HG02678 (cell line): ENCODE measurements around the gene RRP12.
"Not testable (repeated sequence)": the region's sequence is repeated elsewhere in the genome, so short reads cannot be mapped to it uniquely, and the experiment has no call there.

Source experiments
- ATAC-seq: cut with Tn5 transposase; IDR thresholded peaks from one replicate; pipeline ENCODE4 v1.9.1; 2021; ENCODE audit warnings: mild to moderate bottlenecking, moderate library complexity; ENCODE audit not compliant: unreplicated experiment

Gene RRP12, protein sequence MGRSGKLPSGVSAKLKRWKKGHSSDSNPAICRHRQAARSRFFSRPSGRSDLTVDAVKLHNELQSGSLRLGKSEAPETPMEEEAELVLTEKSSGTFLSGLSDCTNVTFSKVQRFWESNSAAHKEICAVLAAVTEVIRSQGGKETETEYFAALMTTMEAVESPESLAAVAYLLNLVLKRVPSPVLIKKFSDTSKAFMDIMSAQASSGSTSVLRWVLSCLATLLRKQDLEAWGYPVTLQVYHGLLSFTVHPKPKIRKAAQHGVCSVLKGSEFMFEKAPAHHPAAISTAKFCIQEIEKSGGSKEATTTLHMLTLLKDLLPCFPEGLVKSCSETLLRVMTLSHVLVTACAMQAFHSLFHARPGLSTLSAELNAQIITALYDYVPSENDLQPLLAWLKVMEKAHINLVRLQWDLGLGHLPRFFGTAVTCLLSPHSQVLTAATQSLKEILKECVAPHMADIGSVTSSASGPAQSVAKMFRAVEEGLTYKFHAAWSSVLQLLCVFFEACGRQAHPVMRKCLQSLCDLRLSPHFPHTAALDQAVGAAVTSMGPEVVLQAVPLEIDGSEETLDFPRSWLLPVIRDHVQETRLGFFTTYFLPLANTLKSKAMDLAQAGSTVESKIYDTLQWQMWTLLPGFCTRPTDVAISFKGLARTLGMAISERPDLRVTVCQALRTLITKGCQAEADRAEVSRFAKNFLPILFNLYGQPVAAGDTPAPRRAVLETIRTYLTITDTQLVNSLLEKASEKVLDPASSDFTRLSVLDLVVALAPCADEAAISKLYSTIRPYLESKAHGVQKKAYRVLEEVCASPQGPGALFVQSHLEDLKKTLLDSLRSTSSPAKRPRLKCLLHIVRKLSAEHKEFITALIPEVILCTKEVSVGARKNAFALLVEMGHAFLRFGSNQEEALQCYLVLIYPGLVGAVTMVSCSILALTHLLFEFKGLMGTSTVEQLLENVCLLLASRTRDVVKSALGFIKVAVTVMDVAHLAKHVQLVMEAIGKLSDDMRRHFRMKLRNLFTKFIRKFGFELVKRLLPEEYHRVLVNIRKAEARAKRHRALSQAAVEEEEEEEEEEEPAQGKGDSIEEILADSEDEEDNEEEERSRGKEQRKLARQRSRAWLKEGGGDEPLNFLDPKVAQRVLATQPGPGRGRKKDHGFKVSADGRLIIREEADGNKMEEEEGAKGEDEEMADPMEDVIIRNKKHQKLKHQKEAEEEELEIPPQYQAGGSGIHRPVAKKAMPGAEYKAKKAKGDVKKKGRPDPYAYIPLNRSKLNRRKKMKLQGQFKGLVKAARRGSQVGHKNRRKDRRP (N-terminal part only)

DNA sequence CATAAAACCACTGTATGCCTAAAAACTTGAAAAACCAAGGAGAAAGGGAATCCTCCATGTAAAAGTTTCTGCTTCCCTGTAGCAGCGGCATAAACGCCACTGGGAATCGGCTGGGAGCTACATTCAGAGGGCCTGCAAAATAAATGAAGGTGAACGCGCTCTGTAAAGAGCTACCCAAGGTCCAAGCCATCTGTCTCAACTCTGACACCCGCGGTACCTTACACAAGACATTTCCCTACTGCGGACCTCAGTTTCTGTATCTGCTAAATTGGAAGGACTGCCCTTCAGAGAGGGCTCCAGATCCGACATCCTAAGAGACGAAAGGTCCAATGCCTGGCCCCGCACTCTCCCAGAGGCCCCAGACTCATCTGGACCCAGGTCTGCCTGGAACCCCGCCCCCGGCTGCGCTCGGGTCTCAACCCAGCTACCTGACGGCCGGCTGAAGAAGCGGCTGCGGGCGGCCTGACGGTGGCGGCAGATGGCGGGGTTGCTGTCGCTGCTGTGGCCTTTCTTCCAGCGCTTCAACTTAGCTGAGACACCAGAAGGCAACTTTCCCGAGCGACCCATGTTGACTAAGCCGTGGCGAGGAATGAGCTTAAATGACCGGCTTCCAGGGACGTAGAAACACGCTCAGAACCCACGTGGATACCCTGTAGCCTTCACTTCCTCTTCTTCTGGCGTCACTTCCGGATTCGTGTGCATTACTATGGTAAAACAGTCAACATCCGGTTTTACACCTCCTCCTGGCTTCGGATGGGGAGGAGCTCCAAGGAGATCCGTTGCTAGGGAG is at the start of gene RRP12:
TSS of gene RRP12 (minus strand) at position 676 of the 790 bp plus-strand sequence. CDS start at position 567, 109 bp downstream.
- peak; percentile 99 for ATAC-seq

DNA sequence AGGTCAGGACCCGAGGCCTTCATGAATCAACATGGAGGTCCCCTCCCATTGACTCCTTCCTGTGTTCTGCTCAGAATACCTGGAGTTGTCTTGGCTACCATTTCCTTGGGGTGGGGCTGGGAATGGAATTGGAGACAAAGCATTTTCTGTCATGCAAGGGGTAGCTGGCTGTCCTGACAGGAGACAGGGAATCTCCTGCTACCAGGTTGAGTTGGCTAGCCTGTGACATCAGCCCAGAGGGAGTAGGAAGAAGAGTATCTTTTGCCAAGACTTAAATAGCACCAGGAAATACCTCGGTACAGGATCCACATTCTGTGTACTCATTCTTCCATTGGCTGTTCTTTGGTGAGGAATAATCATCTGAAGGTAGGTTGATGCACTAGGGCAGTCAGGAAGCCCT is 49.7 kb upstream of the RRP12 start:
- ATAC-seq, result no peak

DNA sequence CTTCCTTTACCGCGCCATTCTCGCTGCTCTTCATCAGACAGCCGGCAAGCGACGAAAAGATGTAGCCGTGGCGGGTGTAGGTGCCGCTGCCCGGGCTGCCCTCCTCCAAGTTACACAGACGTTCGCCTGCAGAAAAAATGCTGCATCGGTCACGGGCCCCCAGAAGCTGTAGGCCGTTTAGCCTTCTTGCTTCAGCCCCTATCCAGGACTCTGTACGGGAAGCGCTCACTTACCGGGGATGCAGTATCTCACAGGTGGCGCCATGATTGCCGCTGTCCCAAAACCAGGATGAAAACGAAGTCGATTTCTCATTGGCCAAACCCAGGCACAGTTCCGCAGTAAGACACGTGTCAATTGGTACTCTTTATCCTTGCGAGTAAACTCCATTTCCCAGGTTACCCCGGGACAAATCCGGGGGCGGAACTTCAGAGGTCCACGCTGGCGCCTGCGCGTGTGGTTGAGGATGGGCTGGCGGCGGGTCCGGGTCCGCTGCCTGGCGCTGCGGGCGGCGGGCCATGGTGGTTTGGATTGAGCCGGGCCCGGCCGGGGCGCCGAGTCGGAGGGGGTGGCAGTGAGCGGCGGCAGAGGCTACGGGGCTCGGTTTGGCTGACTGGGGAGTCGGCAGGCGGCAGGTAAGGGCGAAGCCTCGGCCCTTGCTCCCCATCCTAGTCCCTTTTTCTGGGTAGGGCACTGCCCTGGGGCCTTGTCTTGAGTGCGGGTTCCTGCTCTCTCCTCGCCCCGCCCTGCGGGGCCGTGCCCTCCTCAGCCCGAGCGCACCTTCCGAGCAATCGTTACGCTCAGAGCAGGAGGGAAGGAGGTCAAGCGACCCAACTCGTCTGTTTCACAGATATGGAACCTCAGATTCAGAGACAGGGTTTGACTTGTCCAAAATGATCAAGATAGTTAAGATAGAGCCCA is 44.8 kb upstream of the RRP12 start, which contains the start of the genes EXOSC1 and ZDHHC16:
TSS of gene EXOSC1 (minus strand) at position 285 of the 918 bp plus-strand sequence. CDS start at position 264, 21 bp downstream.
TSS of gene ZDHHC16 (plus strand) at position 454 of the 918 bp plus-strand sequence. CDS start 5,501 bp downstream, outside the sequence.
- ATAC-seq, result peak; percentile 95

DNA sequence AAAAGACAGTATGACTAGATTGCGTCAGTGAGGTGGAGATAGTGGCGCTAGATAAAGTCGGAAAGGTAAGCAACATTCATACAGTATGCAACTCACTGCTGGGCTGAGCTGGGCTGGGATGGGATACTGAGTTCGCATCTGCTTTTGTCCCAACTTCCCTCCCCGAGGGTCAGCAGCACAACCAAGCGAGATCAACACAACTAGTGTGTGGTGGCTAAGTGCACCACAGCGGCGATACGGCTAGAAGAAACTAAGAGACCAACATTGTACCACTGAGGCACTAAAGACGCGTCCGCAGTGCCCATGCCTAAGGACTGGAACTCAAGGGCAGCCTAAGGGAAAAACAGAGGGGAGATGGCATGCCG is 44.2 kb upstream of the RRP12 start:
- ATAC-seq, result no peak

DNA sequence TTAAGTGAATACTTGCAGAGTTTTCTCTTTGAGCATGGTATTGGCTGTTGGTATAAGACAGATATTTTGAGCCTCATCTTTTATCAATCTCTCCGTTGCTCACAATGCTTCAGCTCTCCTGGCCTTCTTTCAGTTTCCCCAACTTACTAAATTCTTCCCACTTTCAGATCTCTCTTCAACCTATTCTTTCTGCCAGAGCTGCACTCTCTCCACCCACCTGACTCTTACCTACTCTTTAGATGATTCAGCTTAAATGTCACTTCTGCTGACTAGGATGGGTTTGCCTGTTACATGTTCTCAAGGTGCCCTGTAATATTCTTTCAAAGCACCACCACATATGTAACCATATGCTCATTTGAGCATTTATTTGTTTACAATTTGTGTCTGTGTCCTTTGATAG is 43.1 kb upstream of the RRP12 start:
- ATAC-seq, result no peak

DNA sequence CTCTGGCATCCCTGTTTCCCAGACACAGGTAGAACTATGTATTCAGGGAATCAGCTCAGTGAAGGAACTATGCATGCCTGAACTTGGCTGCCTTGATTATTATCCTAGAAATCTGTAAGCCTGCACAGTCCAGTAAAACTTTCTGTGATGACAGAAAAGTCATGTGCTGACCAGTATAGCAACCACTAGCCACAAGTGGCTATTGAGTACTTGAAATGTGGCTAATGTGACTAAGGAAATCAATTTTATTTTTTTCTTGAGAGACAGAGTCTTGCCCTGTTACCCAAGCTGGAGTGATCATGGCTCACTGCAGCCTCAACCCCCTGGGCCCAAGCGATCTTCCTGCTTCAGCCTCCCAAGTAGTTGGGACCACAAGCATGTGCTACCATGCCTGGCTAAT is 41.1 kb upstream of the RRP12 start:
- ATAC-seq, result no peak

DNA sequence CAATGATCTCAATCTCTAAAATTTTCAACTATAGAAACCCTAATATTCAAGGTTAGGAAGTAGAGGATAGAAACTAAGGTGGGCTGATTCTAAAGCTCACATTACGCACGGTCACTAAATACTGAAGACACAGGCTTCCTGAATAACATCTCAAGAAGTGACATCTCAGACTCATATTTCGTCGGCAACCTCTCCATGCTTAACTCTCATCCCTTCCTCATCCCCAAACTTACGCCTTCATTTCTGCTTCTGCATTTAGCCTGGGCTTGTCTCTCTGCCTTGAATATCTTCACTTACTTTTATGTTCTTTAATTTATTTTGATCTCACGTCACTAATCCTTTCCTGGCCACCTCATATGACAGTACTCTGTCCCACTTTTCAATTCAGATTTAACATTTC is 34.1 kb upstream of the RRP12 start:
- ATAC-seq, result no peak

DNA sequence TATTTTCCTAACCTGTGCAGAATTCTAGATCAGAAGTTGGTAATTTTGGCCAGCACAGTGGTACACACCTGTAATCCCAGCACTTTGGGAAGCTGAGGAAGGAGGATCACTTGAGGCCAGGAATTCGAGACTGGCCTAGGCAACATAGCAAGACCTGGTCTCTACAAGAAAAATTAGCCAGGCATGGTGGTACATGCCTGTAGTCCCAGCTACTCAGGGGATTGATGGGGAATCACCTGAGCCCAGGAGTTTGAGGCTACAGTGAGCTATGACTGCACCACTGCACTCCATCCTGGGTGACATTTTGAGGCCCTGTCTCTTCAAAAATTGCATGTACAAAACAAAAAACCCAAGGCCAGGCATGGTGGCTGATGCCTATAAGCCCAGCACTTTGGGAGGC is 33.4 kb upstream of the RRP12 start:
- no peak for ATAC-seq

DNA sequence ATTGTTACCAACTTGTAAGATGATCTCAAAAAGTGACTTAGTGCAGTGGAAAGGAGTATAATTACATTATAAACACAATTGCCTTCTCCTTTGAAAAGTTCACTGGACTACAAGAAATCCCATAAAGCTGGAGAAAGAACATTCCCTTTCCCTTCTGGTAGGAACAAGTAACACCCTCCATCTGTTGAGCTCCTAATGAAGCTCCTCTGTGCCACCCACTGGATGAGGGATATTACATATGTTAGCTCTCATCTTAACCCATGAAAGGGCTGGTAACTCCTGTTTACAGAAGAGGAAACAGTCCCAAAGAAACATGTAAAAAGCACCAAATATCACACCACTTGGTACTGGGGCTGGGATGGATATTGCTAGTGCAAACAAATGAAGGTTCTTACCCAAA is 32.9 kb upstream of the RRP12 start:
- no peak for ATAC-seq

DNA sequence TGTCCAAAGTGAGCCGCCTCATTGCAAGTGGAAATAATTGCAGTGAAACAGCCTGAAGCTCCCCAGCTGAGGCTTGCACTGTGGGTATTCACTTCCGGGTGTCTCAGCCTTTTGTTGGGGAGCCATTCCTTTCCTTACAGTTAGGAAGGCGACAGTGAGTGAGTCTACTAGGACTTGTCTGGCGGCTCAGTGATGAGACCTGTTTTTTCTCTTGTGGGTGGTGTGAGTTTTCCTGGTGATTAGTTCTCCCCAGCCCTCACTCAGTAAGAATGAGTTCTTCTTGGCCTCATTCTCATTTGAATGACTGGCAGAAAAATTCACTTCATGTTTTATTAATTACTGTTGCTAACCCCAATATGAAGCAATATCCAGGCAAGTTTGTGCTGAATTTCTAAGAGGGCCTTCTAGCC is 27.4 kb upstream of the RRP12 start:
- ATAC-seq, result no peak

DNA sequence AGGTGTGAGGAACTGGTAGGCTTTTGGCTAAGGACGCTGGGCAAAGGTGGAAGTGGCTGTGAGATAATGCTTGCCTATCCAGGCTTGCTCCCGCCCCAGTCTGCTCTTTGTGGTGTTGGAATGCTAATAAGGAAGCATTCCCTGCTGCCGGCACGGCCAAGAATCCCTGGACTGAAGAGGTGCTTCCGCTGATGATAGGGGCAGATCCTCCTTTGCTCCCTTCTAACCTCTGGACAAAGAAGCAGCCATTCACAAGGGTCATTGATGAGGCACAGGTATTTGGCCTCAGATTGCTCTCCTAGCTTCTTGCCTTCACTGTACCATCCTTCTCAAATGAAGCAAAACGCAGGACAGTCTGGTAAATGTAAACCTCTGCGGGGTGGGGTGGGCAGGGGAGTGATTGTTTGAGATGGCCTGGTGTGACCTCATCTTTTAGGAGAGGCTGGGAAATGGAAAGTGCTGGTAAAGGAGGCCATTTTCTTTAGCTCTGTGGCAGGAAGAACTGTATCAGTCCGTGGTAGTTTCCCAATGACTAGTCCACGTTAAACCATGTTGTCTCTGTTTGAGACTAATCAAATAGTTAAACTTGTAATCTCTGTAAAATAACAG is 26.5 kb upstream of the RRP12 start:
- no peak for ATAC-seq

DNA sequence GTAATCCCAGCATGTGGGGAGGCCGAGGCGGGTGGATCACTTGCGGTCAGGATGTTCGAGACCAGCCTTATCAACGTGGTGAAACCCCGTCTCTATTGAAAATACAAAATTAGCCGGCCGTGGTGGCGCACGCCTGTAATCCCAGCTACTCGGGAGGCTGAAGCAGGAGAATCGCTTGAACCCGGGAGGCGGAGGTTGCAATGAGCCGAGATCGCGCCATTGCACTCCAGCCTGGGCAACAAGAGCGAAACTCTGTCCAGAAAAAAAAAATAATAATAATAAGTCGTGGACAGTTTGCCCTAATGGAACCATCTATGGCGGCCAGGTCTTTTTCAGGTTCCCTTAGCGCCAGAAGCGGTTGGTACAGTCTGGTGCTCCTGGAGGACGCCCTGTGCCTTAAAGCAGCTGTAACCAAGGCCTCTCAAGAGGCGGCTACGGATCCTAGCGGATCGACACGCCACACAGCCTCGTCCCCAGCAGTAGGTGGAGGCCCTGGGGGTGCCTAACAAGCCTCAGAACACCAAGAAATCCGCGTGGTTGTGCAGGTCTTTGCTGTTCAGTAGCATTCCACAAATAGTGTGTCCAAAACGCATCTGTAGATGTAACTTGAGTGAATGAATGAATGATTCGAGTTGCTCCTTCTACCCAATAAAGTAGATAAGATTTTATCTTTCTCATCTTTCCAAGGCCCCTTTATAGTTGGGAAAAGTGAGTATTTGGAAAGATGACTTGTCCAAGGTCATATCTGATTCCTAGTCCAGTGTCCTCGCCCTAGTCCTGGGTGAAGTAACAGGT is 25.8 kb upstream of the RRP12 start:
- no peak for ATAC-seq

DNA sequence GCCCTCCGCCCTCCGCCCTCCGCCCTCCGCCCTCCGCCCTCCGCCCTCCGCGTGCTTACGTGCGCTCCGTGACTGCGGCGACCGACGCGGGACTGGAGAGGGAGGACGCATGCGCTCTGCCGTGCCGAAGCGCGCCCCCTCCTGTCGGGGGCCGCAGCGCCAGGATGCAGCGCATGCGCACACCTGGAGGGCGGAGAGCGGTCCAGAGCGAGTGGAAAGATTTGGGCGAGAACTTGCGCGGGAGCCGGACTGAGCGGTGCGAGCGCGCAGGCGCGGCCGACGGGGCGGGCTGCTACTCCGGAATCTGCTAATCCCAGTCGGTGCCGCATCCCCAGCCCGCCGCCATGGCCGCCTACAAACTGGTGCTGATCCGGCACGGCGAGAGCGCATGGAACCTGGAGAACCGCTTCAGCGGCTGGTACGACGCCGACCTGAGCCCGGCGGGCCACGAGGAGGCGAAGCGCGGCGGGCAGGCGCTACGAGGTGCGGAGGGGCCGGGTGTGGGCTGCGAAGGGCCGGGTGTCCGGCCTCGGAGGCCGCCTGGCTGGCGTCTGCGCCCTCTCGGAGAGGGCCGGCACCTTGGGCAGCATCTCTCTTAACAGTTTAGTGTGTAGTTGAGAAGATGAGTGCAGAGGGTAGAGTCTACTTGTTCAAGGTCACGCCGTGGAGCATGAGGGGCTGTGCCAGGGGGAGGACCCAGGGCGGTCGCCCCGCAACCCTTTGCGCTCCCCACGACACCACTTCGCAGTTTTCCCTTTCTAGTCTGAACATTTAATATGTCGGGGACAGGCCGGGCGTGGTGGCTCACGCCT is 25.0 kb upstream of the RRP12 start, which contains the start of gene PGAM1:
TSS of gene PGAM1 (plus strand) at position 228 of the 812 bp plus-strand sequence. CDS start at position 345, 117 bp downstream.
- peak; percentile 88 for ATAC-seq

DNA sequence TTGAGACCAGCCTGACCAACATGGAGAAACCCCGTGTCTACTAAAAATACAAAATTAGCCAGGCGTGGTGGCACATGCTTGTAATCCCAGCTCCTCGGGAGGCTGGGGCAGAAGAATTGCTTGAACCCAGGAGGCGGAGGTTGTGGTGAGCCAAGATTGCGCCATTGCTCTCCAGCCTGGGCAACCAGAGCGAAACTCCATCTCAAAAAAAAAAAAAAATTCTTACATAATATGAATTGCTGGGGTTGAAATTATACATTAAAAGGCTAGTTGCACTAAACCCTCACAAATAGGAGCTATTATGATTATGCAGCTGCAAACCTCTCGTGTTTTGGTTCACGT is 22.6 kb upstream of the RRP12 start:
- not testable (repeated sequence) for ATAC-seq

DNA sequence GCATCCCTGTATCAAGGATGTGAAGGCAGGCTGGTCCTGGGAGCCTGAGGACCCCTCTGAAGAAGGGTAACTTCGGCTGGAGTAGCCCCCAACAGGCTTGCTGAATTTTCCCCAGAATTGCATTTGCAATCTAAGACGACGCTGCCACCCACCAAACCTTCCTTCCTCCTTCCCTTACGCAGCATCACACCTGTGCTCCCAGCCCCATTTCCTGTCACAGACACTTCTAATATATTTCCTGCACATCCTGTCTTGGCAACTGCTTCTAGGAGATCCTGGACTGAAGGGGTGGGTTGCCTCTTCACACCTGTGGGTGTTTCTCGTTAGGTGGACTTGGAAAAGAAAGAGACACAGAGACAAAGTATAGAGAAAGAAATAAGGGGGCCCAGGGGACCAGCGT is 15.4 kb upstream of the RRP12 start:
- ATAC-seq, result no peak

DNA sequence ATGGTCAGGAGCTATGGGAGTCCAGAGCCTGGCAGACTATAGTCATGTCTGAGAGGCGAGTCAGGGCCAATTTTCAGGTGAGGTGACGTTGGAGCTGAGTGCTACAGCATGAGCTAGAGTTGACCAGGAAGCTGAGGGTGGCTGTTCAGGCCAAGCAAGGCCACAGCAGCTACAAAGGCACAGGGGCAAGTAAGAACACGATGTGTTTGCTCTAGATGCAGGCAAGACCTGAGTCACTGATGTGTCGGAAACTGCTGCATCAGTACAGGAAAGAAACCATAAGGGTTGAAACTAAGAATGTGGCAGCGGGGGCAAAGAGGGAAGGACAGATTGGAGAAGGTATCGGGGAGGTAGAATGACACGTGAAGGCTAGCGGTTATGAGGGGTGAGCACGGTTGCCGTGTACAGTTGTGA is 11.8 kb upstream of the RRP12 start:
- ATAC-seq, result no peak

DNA sequence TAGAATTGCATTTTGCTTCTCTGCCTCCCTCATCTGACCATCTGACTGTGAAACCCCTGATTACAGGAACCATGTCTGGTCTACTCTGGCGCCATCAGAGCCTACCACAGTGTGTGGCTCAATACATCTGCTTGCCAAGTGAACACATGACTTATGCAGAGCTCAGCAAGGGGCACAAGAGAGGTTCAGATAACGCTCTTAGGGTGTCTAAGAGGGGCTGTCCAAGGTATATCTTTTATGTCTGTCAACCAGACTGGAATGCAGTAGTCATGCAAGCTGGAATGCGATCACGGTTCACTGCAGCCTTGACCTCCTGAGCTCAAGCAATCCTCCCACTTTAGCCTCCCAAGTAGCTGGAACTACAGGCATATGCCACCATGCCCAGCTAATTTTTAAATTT is 10.3 kb upstream of the RRP12 start:
- ATAC-seq, result no peak
